Thoracic aorta (tissue), 2 donors: Measurements from ENCODE around the gene PLEKHH3. TPM values are rescaled to one million over a fixed set of nuclear protein-coding genes. Genes with fewer than 3 reads are reported as not detected.

ENCODE experiments used
- ATAC-seq: fragments of 150-250 bp; one replicate; pipeline ENCODE4 v1.8.0; 2017; ENCODE audit warnings: low read depth; ENCODE audit not compliant: insufficient number of reproducible peaks, low FRiP score
- DNase-seq: peaks from one replicate; pipeline ENCODE4 v3.0.0-alpha.2; 2020; ENCODE audit warnings: low spot score
- H3K27ac ChIP-seq, 2 donors: fragments of 200-600 bp; sonication (generic); 1 replicate in 1 of 2; 2 replicates in 1 of 2; pipeline ENCODE4 v1.5.1; 2016; ENCODE audit warnings: mild to moderate bottlenecking in 2 of 2, moderate library complexity in 2 of 2
- H3K27me3 ChIP-seq: fragments of 200-600 bp; sonication (generic); replicated peaks from 2 replicates; pipeline ENCODE4 v1.6.0; 2016; ENCODE audit warnings: mild to moderate bottlenecking; ENCODE audit not compliant: insufficient read depth
- H3K36me3 ChIP-seq: fragments of 200-600 bp; sonication (generic); one replicate; pipeline ENCODE4 v1.5.1; 2016
- H3K4me1 ChIP-seq, 2 donors: fragments of 200-600 bp; sonication (generic); 1 replicate in 1 of 2; 2 replicates in 1 of 2; pipeline versions ENCODE4 v1.5.1 to v1.6.0; 2016; ENCODE audit warnings: low read depth in 2 of 2, mild to moderate bottlenecking in 1 of 2; ENCODE audit not compliant: control insufficient read depth in 1 of 2
- H3K4me3 ChIP-seq: fragments of 200-600 bp; sonication (generic); 2 replicates; pipeline ENCODE4 v1.5.1; 2016; ENCODE audit warnings: mild to moderate bottlenecking
- H3K9me3 ChIP-seq: fragments of 200-600 bp; sonication (generic); 2 replicates; pipeline ENCODE4 v1.5.1; 2016
- total RNA-seq, 2 donors: library from RNA; depleted of rRNA; stranded (reverse); fragments of >200 nt; gene quantifications; one replicate each; pipeline versions ENCODE4 v1.1.0 to v1.2.3, GENCODE V29; 2016
- TF ChIP-seq, protein P1 (sequence below): fragments of 200-600 bp; sonication (generic); IDR thresholded peaks from one replicate; pipeline ENCODE4 v1.5.1; 2019; ENCODE audit warnings: antibody characterized with exemption

The PLEKHH3 gene
- total RNA-seq, 2 donors from 2014 or later, result 54.8 to 59.2 TPM

DNA sequence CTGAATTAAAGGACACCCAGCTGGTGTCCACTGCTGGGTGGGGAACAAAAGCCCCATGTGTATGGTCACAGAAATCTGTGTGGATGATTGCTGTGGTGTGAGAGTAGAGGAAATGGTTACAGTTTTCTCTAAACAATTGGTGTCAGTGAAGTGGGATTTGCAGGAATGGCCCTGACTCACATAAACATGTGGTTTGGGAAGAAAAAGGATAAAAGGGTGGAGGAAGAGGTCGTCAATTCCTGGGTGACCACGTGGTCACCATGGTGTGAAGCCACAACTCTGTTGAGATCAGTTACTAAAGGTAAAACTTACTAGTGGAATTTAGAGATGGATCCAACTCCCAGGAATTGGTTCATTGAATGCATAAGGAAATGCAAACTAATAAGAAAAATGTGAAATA, 21.3 kb downstream of the PLEKHH3 start:
- TF ChIP-seq, protein P1, sequence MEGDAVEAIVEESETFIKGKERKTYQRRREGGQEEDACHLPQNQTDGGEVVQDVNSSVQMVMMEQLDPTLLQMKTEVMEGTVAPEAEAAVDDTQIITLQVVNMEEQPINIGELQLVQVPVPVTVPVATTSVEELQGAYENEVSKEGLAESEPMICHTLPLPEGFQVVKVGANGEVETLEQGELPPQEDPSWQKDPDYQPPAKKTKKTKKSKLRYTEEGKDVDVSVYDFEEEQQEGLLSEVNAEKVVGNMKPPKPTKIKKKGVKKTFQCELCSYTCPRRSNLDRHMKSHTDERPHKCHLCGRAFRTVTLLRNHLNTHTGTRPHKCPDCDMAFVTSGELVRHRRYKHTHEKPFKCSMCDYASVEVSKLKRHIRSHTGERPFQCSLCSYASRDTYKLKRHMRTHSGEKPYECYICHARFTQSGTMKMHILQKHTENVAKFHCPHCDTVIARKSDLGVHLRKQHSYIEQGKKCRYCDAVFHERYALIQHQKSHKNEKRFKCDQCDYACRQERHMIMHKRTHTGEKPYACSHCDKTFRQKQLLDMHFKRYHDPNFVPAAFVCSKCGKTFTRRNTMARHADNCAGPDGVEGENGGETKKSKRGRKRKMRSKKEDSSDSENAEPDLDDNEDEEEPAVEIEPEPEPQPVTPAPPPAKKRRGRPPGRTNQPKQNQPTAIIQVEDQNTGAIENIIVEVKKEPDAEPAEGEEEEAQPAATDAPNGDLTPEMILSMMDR, result no peak
- Histone ChIP-seq H3K36me3 (no peaks in the 10 kb centered on the region), H3K27me3 (no peaks in the 10 kb centered on the region), H3K4me3 (no peak overlapping the region), H3K4me1 (peaks cover 16 to 24% of the 10 kb centered on the region in 2 donors), H3K9me3 (no peaks in the 10 kb centered on the region), H3K27ac (no peak overlapping the region)
- DNase-seq, result no peak
- ATAC-seq, result no peak

DNA sequence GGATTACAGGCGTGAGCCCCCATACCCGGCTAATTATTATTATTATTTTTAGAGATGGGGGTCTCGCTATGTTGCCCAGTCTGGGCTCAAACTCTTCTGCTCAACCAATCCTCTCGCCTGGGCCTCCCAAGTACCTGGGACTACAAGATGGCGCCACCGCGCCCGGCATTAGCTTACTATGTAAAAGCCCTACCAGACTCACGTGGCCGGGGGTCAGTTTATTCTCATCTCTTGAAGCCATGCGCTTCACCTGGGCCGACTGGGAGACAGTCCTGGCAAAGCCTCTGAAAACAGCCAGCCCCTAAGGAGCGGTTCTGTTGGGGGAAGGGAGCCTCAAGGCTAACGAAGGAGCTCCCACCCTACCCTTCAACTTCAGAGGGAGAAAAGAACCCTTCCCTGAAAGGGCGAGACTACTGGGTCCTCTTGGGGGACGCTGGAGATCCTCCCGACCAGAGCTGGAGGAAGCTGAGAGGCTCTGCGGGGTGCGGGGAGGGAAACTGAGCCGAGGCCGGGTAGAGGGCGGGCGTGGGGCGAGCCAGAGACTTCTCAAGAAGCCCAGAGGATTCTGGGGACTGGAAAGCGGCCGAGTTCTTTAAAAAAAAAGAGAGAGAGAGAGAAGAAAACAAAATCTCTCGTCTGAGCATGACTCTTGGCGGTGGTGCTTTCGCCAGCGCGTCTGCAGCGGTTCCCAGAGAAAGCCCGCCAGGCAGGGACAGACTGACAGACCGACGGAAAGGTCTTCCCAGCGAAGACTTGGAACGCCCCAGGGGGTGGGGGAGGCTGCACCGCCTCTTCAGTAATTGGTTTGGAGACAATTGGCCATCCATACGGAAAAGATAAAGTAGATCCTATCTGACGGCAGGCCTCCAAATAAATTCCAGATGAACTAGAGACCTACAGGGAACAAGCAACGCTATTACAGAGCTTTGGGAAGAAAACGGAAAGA, 23.3 kb downstream of the PLEKHH3 start:
- H3K27me3 ChIP-seq, result no peaks in the 10 kb centered on the region
- H3K36me3 ChIP-seq, result no peaks in the 10 kb centered on the region
- no peak for DNase-seq
- H3K4me1 ChIP-seq, result peaks cover 10 to 13% of the 10 kb centered on the region in 2 donors
- H3K4me3 ChIP-seq, result peak overlapping the region; percentile 74
- H3K27ac ChIP-seq, result peak overlapping the region; percentile 67 to 75
- TF ChIP-seq, protein P1, result no peak
- no peak for ATAC-seq
- no peaks in the 10 kb centered on the region for H3K9me3 ChIP-seq

GRCh38 chr17:42651392-42651791, 25.4 kb downstream of the PLEKHH3 start:
- Histone ChIP-seq H3K9me3 (no peaks in the 10 kb centered on the region), H3K27ac (no peak overlapping the region), H3K27me3 (no peaks in the 10 kb centered on the region), H3K4me3 (no peak overlapping the region), H3K36me3 (no peaks in the 10 kb centered on the region), H3K4me1 (peaks cover 10 to 13% of the 10 kb centered on the region in 2 donors)
- ATAC-seq (no peak), DNase-seq (no peak)
- TF ChIP-seq, protein P1, result no peak

DNA sequence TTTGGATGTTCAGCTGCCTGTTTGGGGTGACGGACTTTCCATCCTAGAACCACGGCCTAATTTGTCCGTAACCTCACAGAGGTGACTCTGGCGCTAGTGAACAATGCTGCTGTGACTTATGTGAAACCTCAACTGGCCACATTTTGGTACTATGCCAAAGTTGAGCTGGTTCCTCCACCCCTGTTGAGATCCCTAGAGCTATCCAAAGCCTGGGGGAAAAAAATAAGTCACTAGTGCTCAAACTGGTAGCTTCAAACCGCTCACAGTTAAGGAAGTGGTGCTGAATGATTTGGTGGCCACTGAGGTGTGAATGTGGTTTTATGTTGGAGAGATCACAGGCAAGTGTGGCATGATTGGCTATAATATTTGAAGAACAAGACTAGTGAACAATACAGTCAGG, 29.0 kb downstream of the PLEKHH3 start:
- DNase-seq (no peak), ATAC-seq (no peak)
- no peak overlapping the region for H3K27ac ChIP-seq
- no peaks in the 10 kb centered on the region for H3K27me3 ChIP-seq
- H3K36me3 ChIP-seq, result no peaks in the 10 kb centered on the region
- H3K9me3 ChIP-seq, result no peaks in the 10 kb centered on the region
- H3K4me3 ChIP-seq, result no peak overlapping the region
- TF ChIP-seq, protein P1, result no peak
- no peaks in the 10 kb centered on the region for H3K4me1 ChIP-seq

- TF ChIP-seq, protein P1, result no peak
- Histone ChIP-seq H3K36me3 (no peaks in the 10 kb centered on the region), H3K9me3 (no peaks in the 10 kb centered on the region), H3K27me3 (no peaks in the 10 kb centered on the region), H3K27ac (no peak overlapping the region), H3K4me3 (no peak overlapping the region), H3K4me1 (no peaks in the 10 kb centered on the region)
- DNase-seq, result no peak
- ATAC-seq, result no peak
These were observed 34.5 kb downstream of the PLEKHH3 start for GRCh38 chr17:42642336-42642735.
